Omental fat pad (tissue), 4 donors: Measurements from ENCODE around the gene RNF207. TPM values are rescaled to one million over a fixed set of nuclear protein-coding genes. Genes with fewer than 3 reads are reported as not detected.

Experiments
- ATAC-seq: fragments of 150-250 bp; one replicate; pipeline ENCODE4 v1.9.1; 2016; ENCODE audit warnings: mild to moderate bottlenecking, moderate library complexity; ENCODE audit not compliant: low FRiP score
- DNase-seq: peaks from one replicate; pipeline ENCODE4 v3.0.0-alpha.2; 2019; ENCODE audit warnings: low spot score
- total RNA-seq, 4 donors: library from RNA; depleted of rRNA; stranded (reverse); fragments of >200 nt; gene quantifications; one replicate each; pipeline ENCODE4 v1.1.0, GENCODE V29; 2016
- TF ChIP-seq, protein P1 (sequence below), 3 donors: fragments of 450-650 bp; IDR thresholded peaks; one replicate each; pipeline ENCODE4 v1.5.1; 2016 to 2017; ENCODE audit warnings: antibody characterized with exemption in 3 of 3, mild to moderate bottlenecking in 3 of 3, moderate library complexity in 2 of 3

The RNF207 gene
- total RNA-seq, 4 donors from 2014 or later = 5.2 to 48.2 (median 9.5) TPM

DNA sequence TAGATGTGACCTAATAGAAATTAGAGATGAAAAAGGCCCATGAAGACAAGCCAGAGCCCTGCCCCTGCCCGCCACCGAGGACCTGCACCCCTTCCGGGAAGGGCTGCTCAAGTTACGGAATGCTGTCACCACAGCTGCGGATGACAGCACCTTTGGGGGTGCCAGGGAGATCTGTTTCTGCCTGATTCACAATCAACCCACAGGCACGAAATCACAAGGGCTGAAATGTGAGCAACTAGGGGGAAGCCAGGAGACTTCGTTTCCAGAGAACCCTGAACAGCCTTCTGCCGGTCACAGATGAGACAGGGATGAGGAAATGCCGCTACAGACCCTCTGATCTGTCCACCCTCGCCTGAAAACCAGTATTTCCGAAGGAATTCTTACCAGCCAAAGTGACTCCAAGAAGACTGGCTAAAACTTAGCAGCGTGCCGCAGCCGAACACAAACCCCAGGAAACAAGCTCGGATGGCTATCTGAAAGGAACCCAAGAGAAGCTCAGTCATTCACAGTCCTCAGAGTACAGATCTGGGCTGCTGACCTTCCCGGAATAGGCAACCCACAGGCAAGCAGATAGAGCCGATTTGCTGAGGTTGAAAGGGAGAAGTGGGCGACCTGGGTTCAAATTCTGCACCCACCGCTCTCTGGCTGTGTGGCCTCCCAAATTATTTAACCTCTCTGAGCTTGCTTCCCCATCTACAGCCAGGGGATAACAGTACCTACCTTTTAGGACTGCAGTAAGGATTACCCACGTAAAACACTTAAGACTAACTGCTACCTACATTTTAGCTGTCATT lies 28.8 kb downstream of the RNF207 start:
- no peak for DNase-seq
- ATAC-seq = no peak
- TF ChIP-seq, protein P1, sequence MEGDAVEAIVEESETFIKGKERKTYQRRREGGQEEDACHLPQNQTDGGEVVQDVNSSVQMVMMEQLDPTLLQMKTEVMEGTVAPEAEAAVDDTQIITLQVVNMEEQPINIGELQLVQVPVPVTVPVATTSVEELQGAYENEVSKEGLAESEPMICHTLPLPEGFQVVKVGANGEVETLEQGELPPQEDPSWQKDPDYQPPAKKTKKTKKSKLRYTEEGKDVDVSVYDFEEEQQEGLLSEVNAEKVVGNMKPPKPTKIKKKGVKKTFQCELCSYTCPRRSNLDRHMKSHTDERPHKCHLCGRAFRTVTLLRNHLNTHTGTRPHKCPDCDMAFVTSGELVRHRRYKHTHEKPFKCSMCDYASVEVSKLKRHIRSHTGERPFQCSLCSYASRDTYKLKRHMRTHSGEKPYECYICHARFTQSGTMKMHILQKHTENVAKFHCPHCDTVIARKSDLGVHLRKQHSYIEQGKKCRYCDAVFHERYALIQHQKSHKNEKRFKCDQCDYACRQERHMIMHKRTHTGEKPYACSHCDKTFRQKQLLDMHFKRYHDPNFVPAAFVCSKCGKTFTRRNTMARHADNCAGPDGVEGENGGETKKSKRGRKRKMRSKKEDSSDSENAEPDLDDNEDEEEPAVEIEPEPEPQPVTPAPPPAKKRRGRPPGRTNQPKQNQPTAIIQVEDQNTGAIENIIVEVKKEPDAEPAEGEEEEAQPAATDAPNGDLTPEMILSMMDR (IDR thresholded peaks at IDR 0.05) = no peak

DNA sequence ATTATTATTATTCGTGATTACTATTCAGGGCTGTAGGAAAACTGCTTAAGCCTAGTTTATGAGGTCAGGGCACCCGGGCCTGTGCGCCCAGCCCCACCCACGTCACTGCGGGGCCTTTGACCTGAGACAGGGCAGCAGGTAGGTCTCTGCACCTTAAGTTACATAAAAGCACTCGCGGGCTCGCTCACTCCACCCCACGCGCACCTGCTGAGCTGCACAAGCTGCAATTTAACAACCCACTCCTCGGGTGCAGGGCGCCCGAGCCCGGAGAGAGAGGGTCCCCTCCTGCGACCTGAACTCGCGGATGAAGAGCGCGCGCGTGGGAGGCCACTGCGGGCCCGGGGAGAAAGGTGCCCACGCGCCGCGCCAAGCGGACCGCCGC lies 29.4 kb downstream of the RNF207 start:
- peak; percentile 16 for ATAC-seq
- DNase-seq = no peak
- TF ChIP-seq, protein P1 (IDR thresholded peaks at IDR 0.05) = no peak

DNA sequence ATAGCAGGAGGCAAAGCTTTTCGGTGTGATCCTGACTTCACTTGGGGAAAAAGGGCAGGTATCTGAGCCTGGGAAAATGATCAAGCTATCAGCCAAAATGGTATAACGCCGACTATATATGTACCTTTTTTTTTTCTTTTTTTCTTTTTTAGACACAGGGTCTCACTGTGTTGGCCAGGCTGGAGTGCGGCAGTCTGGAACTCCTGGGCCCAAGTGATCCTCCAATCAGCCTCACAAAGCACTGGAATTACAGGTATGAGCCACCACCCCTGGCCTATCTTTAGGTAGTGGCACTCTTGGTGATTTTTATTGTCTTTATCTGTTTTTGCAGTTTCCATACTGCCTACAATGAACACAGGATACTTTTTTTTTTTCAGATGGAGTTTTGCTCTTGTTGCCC lies 31.2 kb downstream of the RNF207 start:
- ATAC-seq (no peak), DNase-seq (no peak)
- TF ChIP-seq, protein P1 (IDR thresholded peaks at IDR 0.05) = no peak

DNA sequence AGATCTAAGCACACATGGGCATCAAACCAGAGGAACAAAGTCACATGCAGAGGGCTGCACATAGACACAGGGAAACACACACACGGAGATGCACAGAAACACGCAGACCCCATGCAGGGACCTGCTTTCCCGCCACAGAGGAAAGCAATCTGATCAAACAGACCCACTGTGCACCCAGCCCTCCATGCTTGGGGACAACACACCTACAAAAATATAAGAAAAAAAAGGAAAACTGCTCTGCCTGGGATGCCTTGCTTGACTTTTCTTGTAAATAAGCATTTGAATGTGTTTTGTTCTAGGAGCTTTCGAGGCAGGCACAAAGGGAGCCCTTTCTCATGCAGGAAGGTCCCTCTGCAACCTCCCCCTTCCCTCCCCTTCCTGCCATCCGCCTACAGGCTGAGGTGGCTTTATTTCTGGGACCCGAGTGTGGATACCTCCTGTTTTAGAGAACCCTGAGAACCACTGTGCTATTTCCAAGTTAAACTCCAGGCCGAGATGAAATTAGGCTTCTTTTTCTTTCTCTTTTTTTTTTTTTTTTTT lies 33.4 kb downstream of the RNF207 start:
- no peak for DNase-seq
- TF ChIP-seq, protein P1 (IDR thresholded peaks at IDR 0.05) = no peak
- no peak for ATAC-seq

DNA sequence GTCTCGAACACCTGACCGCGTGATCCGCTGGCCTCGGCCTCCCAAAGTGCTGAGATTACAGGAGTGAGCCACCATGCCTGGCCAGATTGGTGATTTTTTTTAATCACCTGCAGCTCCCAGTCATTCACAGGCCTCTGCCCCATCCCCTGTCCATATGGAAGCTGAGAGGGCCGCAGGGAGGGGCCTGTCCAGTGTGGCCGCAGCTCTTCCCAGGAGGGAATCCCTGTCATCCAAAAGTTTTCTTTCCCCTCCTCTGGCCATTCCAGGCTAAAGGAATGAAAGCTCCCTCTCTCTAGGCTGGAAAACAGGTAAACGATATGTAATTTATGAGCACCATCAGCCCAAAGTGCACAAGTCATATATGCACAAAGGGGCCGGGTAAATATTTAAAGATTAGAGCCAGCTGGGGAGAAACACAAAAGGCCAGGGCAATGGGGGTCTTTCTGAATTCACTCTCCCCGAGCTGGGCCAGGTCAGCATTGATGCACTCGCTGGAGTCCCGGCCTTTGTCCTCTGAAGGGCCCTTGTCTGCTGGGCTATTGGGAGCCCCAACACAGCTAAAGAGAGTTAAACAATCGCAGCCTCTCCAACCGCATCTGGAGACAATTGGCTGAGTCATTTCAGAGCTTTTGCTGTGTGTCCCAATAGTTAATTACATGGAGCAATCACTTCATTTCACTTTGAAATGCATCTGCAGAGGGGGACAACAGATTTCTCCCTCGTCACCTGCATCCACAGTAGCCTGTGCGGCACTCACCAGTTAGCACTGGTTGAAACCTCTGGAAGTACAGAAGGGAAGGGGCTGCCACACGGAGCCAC lies 34.2 kb downstream of the RNF207 start:
- DNase-seq (no peak), ATAC-seq (no peak)
- TF ChIP-seq, protein P1 (IDR thresholded peaks at IDR 0.05) = no peak

DNA sequence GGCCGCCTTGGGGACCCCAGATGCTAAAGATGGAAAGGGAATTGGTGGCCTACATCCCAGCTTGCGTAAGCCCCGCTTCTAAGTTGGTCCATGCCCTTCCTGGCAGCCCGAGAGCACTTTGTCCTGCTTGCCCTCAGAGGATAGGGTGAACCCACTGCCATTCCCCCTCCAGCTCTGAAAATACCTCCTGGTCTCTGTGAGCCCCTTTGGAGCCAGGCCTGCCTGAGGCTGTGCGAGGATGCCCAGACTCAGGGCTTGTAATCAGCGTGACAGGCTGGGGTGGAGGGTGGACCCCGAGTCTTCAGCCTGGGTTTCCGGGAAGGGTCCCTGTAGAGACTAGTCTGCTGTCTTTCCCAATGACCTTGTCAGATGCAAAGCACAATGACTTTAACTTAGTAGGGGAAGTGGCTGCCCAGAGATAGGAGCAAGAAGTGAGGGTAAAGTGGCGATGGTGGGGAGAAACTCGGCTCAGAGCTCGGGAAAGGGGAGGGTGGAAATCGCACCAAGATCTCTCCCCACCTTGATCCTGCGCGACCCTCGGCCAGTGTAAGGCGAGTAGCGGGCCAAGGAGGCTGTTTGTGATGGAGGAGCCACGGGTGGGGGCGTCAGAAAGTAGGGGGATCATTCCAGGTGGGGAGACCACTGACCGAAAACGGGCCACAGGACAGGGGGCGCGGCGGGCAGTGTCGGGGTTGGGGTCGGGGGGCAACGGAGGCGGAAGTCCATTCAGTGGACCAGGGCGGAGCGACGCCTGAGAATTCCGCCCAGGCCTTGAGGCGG lies 35.4 kb downstream of the RNF207 start:
- no peak for DNase-seq
- TF ChIP-seq, protein P1 (IDR thresholded peaks at IDR 0.05) = no peak
- no peak for ATAC-seq
